Adrenal gland (tissue), 5 donors: ENCODE data around the gene SVEP1.

Experiments used
- POLR2A ChIP-seq, 2 donors: fragments of 450-650 bp; IDR thresholded peaks; one replicate each; pipeline ENCODE4 v1.6.1; 2017; ENCODE audit warnings: antibody characterized with exemption in 2 of 2, mild to moderate bottlenecking in 2 of 2, moderate library complexity in 1 of 2
- TF ChIP-seq, protein P1 (sequence below), 6 experiments: fragments of 450-650 bp in 4 of 6; fragments of 200-600 bp in 2 of 6; sonication (generic) in 1 of 6; IDR thresholded peaks; 1 replicate in 5 of 6; 2 replicates in 1 of 6; pipeline versions ENCODE4 v1.5.1 to v1.8.0; 2016 to 2021; ENCODE audit warnings: antibody characterized with exemption in 6 of 6, mild to moderate bottlenecking in 2 of 6, moderate library complexity in 1 of 6
- donor health status: DM: no; HTN: no; CAD: no.

DNA sequence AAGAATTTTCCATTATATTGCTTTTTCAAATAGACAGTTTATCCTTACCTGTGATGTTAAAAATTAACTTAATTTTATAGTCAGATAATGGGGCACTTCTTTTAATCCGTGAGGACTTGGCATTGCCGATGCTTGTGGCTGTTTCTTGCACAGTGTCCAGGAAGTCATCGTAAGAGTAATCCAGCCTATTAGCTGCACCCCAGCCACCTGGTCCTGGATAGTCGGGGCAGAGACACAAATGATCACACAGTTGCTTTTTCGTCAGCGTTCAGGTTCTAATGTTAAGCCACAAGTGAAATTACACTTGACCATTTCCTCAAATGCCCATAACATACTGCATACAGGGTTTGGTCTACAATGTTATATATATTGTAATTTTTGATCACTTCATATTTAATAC is 107.4 kb downstream of the SVEP1 start:
- TF ChIP-seq, protein P1, sequence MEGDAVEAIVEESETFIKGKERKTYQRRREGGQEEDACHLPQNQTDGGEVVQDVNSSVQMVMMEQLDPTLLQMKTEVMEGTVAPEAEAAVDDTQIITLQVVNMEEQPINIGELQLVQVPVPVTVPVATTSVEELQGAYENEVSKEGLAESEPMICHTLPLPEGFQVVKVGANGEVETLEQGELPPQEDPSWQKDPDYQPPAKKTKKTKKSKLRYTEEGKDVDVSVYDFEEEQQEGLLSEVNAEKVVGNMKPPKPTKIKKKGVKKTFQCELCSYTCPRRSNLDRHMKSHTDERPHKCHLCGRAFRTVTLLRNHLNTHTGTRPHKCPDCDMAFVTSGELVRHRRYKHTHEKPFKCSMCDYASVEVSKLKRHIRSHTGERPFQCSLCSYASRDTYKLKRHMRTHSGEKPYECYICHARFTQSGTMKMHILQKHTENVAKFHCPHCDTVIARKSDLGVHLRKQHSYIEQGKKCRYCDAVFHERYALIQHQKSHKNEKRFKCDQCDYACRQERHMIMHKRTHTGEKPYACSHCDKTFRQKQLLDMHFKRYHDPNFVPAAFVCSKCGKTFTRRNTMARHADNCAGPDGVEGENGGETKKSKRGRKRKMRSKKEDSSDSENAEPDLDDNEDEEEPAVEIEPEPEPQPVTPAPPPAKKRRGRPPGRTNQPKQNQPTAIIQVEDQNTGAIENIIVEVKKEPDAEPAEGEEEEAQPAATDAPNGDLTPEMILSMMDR (IDR thresholded peaks at IDR 0.05): no peak
- no peak for TF ChIP-seq POLR2A (IDR thresholded peaks at IDR 0.05)
